Measurements from ENCODE around the gene TPSB2.
"Not testable (repeated sequence)": the region's sequence is repeated elsewhere in the genome, so short reads cannot be mapped to it uniquely, and the experiment has no call there.

- TF ChIP-seq, protein P1, sequence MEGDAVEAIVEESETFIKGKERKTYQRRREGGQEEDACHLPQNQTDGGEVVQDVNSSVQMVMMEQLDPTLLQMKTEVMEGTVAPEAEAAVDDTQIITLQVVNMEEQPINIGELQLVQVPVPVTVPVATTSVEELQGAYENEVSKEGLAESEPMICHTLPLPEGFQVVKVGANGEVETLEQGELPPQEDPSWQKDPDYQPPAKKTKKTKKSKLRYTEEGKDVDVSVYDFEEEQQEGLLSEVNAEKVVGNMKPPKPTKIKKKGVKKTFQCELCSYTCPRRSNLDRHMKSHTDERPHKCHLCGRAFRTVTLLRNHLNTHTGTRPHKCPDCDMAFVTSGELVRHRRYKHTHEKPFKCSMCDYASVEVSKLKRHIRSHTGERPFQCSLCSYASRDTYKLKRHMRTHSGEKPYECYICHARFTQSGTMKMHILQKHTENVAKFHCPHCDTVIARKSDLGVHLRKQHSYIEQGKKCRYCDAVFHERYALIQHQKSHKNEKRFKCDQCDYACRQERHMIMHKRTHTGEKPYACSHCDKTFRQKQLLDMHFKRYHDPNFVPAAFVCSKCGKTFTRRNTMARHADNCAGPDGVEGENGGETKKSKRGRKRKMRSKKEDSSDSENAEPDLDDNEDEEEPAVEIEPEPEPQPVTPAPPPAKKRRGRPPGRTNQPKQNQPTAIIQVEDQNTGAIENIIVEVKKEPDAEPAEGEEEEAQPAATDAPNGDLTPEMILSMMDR (IDR thresholded peaks at IDR 0.05): not testable (repeated sequence)
- TF ChIP-seq POLR2A (IDR thresholded peaks at IDR 0.05): not testable (repeated sequence)
Observed at GRCh38 chr16:1240436-1240835, 10.5 kb upstream of the TPSB2 start, which contains the start of gene TPSAB1.

Measured in lower leg skin (tissue), 3 donors.